Measurements from ENCODE around the gene TNKS2.

The TNKS2 gene

GRCh38 chr10:91879515-91880170, 81.4 kb downstream of the TNKS2 start:
- TF ChIP-seq CTCF (IDR thresholded peaks at IDR 0.05): no peak

GRCh38 chr10:91880310-91880709, 82.1 kb downstream of the TNKS2 start:
- no peak for TF ChIP-seq CTCF (IDR thresholded peaks at IDR 0.05)

- no peak for TF ChIP-seq CTCF (IDR thresholded peaks at IDR 0.05)
Measured at GRCh38 chr10:91883549-91884444, 85.6 kb downstream of the TNKS2 start.

- no peak for TF ChIP-seq CTCF (IDR thresholded peaks at IDR 0.05)
Measured at GRCh38 chr10:91884536-91884935, 86.3 kb downstream of the TNKS2 start.

GRCh38 chr10:91885362-91886079, 87.3 kb downstream of the TNKS2 start:
- no peak for TF ChIP-seq CTCF (IDR thresholded peaks at IDR 0.05)

GRCh38 chr10:91886954-91887271, 88.7 kb downstream of the TNKS2 start:
- no peak for TF ChIP-seq CTCF (IDR thresholded peaks at IDR 0.05)

- TF ChIP-seq CTCF (IDR thresholded peaks at IDR 0.05): no peak
Measured at GRCh38 chr10:91887272-91888076, 89.2 kb downstream of the TNKS2 start.
